GM19452 (cell line): ENCODE measurements around the gene TOPAZ1.
A peak's percentile ranks its signal among the peaks of the same experiment; 100 is the strongest.
"Not testable (repeated sequence)": the region's sequence is repeated elsewhere in the genome, so short reads cannot be mapped to it uniquely, and the experiment has no call there.

ENCODE experiments used
- ATAC-seq: cut with Tn5 transposase; IDR thresholded peaks from one replicate; pipeline ENCODE4 v1.9.1; 2021; ENCODE audit not compliant: unreplicated experiment

The TOPAZ1 gene

GRCh38 chr3:44326515-44326914 lies 84.8 kb downstream of the TOPAZ1 start:
- ATAC-seq = no peak

DNA sequence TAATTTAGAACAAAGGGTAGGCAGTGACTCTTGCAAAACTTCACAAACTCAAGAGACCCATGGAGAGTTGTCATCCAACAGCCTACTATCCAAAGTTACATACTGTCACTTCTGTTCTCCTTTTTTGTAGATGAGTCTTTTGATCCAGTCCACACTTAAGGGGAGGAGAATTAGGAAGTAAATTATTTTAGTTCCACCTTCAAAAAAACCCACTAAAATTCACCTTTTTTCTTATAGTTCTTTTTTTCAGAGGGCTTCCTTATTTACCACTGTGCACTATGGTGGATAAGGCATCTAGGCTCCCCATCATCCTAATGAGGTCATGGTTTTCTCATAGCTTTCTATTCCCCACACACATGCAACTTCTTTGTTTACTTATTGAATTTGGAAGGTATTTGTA lies 88.3 kb downstream of the TOPAZ1 start:
- no peak for ATAC-seq

DNA sequence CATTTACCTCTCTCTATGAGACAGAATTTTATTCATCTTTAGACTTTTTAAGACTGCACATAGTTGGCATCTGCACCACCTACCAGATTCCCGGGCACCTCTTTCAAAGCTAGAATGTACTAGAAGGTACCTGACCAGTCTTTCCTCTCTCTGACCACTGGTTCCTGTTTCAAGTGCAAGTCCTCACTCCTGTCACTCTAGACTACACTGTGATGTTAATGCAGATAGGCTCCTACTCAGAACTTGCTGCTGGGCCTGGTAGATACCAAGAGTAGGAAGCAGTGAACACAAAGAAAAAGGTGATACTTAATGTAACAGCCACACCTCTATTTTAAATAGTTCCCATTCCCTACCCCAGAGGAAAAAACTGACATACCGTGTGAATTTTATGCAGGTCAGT lies 88.8 kb downstream of the TOPAZ1 start:
- ATAC-seq = no peak

DNA sequence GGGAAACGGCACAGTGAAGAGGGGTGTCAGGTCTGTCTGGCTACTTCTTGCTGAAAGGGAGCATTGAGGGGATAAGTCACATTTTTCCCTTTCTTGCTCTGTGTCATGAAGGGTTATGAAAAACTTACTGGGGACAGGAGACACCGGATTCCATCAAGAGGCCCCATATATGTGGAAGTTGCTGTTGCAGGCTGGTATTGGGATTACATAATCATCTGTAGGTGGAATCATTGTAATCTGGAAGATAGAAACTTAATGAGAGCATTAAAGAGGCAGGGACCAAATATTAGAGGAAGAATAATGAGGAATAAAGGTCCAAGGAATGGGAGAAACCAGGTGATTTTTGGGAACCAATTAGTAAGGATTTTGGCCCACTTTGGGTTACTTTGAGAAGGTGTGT lies 92.6 kb downstream of the TOPAZ1 start:
- ATAC-seq = no peak

GRCh38 chr3:44337248-44337785 lies 95.6 kb downstream of the TOPAZ1 start:
- no peak for ATAC-seq

- peak; percentile 96 for ATAC-seq
Measured at GRCh38 chr3:44338010-44338827, 96.5 kb downstream of the TOPAZ1 start, which contains the start of gene TCAIM. TSS of gene TCAIM (plus strand) at chr3:44338766. CDS start at chr3:44354783, 16,017 bp downstream.

DNA sequence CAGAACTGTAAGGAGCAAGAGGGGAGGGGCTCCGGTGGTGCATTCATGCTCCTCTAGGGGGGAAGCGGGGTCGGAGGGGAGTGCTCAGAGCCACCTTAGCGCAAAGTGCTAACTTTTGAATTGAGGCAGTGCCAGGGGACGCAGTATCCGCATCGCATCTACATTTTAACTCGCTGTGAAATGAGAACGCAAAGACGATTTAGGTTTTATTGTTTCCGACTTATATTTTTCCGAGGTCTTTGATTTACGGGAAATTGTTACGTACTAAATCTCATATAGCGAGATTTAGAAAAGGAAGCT lies 97.1 kb downstream of the TOPAZ1 start:
- ATAC-seq = no peak

DNA sequence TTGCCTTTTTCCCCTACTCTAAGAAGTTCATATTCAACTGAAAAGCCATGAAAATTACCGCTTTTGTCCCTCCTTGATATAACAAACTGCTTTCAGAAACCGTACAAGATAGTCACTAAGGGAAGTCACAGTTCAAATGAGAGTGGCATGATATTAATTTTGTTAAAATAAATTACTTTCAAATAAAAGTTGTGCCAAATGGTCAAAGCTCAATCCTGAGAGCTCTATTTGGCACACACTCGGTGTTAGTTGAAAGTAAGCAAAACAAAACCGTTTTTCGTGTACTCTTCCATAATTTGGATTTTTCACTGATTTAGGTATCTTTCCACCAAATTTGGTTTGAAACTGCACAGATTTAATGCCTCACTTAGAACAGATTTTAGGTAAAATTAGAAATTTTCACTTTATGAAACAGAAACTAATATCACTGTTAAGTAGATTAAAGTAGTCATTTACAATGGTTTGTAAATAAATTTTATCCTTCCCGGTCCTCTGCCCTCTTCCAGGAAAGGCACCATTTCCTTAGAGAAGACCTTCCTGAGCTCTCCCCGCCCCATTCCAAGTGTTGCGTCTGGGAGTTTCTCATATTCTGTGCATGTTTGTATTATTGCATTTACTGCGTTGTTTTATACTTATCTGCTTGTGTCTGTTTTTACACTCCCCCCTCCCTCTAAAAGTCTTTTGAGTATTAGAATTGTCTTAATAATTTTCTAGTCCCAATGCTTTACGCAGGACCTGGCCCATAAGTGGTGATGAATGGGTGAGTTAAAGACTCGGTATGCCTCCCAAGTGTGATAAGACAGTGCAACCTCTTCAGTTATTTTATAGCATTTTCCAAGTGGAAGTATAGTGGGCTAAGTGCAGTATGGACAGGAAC lies 97.7 kb downstream of the TOPAZ1 start:
- no peak for ATAC-seq

DNA sequence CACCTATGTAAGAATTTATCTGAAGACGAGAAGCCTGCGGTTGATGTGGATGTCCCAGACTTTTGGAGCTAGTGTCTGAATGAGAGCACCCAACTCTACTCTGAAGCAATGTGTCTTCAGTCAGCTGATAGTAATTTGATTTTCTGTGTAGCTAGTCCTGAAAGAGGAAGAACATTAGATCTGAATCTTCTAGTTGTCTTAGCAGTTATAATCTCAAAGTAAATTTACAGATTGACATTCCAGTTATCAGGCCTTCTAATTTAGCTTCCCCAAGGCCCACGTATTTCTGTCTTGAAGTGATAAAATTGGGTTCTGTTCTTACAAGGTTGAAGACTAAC lies 98.3 kb downstream of the TOPAZ1 start:
- ATAC-seq = no peak

GRCh38 chr3:44342176-44342790 lies 100.6 kb downstream of the TOPAZ1 start:
- no peak for ATAC-seq

DNA sequence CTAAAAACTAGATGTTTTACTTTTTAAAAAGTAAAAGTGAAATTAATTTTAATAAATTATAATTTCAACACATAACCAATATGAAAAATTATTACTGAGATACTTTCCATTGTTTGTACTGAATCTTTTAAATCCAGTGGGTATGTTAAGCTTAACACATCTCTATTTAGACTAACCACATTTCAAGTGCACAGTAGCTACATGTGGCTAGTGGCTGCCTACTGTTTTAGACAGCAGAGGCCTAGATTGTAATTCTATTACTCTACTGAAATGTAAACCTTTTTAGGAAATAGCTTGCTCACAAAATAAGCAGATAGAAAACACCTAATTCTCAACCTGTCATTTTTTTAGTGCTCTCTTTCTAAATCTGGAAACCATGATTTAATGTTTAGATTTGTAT lies 101.7 kb downstream of the TOPAZ1 start:
- ATAC-seq = no peak

DNA sequence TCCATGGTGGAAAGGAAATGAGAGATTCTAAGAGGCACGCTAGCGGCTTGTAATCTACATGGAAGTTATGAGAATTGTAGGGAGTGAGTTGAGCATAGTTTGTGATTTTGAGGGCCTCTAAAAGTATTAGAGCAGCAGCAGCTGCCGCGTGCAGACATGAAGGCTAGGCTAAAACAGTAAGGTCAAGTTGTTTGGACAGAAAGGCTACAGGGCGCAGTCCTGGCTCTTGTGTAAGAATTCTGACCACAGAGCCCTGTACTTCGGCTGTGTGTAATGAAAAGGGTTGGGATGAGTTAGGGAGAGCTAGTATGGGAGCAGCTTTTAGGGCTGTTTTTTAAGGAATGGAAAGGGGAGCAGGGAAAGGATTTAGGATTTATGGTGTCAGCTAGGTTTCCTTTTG lies 104.9 kb downstream of the TOPAZ1 start:
- ATAC-seq = not testable (repeated sequence)

DNA sequence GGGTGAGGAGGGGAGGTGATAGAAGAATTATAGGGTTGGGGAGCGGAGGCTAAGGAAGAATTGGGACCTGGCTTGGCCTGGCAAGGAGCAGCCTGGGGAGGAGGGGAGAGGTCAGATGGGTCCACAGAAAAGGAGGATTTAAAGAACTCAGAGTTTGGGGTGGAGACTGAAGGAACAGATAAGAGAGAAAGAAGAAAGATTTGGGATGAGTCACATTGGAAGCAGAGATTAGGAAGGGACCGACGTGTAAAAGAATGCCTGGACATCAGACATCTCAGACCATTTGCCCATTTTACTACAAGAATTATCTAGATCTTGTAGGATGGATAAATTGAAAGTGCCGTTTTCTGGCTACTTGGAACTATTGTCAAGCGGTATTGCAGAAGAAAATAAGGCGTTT lies 107.3 kb downstream of the TOPAZ1 start:
- no peak for ATAC-seq

DNA sequence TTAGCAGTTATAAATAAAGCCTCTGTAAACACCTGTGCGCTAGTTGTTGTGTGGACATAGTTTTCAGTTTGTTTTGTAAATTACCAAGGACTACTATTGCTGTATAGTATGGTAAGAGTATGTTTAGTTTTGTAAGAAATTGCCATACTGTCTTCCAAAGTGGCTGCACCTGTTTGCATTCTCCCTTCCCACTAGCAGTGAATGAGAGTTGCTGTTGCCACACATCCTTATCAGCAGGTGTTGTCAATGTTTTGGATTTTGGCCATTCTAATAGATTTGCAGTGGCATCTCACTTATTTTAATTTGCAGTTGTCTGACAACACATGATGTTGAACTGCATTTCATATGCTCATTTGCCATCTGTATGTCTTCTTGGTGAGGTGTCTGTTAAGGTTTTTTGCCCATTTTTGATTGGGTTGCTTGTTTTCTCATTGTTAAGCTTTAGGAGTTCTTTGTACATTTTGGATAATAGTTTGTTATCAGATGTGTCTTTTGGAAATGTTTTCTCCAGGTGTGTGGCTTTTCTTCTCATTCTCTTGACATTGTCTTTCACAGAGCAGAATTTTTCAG lies 111.8 kb downstream of the TOPAZ1 start:
- ATAC-seq = no peak

DNA sequence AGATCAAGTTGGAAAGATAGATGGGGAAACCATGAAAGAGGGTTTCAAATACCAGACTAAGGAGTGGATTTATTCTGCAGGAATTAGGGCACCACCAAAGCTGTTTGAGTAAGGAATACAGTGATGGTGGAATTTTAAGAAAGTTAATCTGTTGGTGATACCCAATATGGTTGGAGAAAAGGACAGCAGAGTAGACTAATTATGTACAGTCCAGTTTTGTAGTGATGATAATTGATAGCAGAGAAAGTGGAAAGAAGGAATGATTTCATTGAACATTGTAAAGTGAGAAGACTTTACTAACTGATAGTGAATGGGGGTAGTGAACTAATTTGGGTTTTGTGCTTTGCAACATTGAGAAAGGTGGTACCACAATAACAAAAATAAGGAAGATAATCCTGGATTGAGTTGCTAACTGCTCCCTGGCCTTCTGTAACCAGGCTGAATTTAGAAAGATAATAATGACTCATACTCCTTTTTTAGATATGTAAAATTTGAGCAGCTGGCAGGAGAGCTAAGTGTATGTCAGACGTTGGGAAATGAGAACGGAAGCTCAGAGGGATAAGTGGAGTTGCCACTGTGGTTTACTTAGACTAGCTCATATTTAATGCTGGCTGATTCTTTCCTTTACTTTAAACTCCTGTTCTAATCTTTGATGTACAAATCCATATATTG lies 113.8 kb downstream of the TOPAZ1 start:
- ATAC-seq = no peak

GRCh38 chr3:44359146-44359751 lies 117.6 kb downstream of the TOPAZ1 start:
- ATAC-seq = no peak

DNA sequence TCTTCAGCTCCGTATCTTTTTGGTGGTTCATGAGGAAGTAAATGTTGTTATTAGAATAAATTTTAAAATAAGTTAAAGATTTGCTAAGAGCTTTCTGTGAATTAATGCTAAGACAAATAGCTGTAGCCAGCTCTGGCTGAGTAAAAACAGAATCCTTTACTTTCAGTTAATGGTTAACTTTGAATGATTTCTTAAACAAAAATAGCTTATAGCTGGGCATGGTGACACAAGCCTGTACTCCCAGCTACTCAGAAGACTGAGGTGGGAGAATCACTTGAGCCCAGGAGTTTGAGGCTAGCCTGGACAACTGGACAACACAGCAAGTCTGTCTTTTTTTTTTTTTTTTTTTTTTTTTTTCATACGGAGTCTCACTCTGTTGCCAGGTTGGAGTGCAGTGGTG lies 121.9 kb downstream of the TOPAZ1 start:
- ATAC-seq = peak; percentile 83

DNA sequence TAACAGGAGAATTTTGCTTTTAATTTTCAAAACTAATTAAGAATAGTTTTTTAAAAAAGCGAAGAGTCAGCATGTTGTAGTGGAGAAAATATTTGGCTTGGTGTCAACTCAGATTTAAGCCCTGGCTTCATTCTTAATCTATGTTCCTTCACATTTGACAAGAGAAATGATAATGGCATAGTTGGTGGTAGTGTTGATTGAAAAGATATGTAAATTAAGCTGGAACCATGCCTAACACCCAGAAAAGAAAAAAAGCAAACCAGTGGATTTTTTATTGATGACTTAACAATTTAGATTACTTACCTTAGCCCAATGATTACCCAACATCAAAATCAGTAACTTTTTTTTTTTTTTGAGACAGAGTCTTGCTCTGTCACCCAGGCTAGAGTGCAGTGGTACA lies 124.3 kb downstream of the TOPAZ1 start:
- no peak for ATAC-seq

DNA sequence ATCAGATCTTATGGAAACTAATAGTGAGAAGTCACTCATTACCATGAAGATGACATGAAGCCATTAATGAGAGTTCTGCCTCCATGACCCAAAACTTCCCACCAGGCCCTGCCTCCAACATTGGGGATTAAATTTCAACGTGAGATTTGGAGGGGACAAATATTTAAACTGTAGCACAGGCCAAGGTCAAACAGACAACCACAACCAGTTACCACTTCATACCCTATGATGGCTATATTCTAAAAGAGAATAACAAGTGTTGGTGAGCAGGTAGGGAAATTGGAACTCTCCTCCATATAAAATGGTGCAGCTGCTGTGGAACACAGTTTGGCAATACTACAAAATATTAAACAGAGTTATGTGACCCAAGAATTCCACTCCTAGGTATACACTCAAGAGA lies 133.8 kb downstream of the TOPAZ1 start:
- no peak for ATAC-seq
